K562 (cell line): ENCODE data around the gene OR10X1. TPM values are rescaled to one million over a fixed set of nuclear protein-coding genes. Genes with fewer than 3 reads are reported as not detected.

ENCODE experiments used
- polyA plus RNA-seq, 8 experiments: library from polyadenylated mRNA; depleted of rRNA in 4 of 8; stranded (reverse) in 5 of 8; unstranded in 3 of 8; fragments of >200 nt; fragmentation: Nextera tagmentation in 2 of 8; fragmentation: Illumina TruSeq in 1 of 8; extraction: Ambion mirVana in 2 of 8; extraction: Trizol in 1 of 8; gene quantifications; 2 replicates each; pipeline versions ENCODE4 v1.2.1 to v1.2.3, GENCODE V29; 2011 to 2014; ENCODE audit warnings: inconsistent platforms in 1 of 8, missing spikeins in 1 of 8
- total RNA-seq, 7 experiments: library from RNA; depleted of rRNA in 6 of 7; stranded (reverse); fragments of >200 nt in 6 of 7; fragmentation: Illumina TruSeq in 2 of 7; extraction: Trizol in 2 of 7; gene quantifications; 2 replicates each; pipeline versions ENCODE4 v1.2.1 to v1.2.3, GENCODE V29; 2011 to 2021; ENCODE audit warnings: low replicate concordance in 1 of 7

OR10X1 gene
- total and polyA plus RNA-seq, 9 of the 15 experiments (the other 6 are each of a cell fraction or from before 2014, with no cell fraction given) = not detected

Other genes with a start within 250 kb of the OR10X1 start
Only the 7 nearest of the 15 such genes appear.
- not detected in 2 replicates for gene OR10K1, start 118.1 kb downstream of the OR10X1 start, total RNA-seq (2014; rRNA removed)
- gene OR10K1, start 118.1 kb downstream of the OR10X1 start, total RNA-seq (2014; rRNA removed; fragmentation: Illumina TruSeq; extraction: Trizol) = not detected in 2 replicates
- not detected in 2 replicates for gene OR10K1, start 118.1 kb downstream of the OR10X1 start, total RNA-seq (2015; rRNA removed; fragmentation: Illumina TruSeq; extraction: Trizol)
- gene OR10K1, start 118.1 kb downstream of the OR10X1 start, total RNA-seq (2021) = not detected in 2 replicates
- not detected in 2 replicates for gene OR10K1, start 118.1 kb downstream of the OR10X1 start, polyA plus RNA-seq (2011; rRNA removed)
- gene OR10K1, start 118.1 kb downstream of the OR10X1 start, polyA plus RNA-seq (2014; fragmentation: Illumina TruSeq; extraction: Trizol) = not detected in 2 replicates
- gene OR10K1, start 118.1 kb downstream of the OR10X1 start, polyA plus RNA-seq (2014; fragmentation: Nextera tagmentation; extraction: Ambion mirVana) = not detected
- not detected in 2 replicates for gene OR10K1, start 118.1 kb downstream of the OR10X1 start, polyA plus RNA-seq (2014; rRNA removed)
- not detected in 2 replicates for gene OR10R2, start 107.7 kb downstream of the OR10X1 start, total RNA-seq (2014; rRNA removed)
- not detected in 2 replicates for gene OR10R2, start 107.7 kb downstream of the OR10X1 start, total RNA-seq (2014; rRNA removed; fragmentation: Illumina TruSeq; extraction: Trizol)
- not detected in 2 replicates for gene OR10R2, start 107.7 kb downstream of the OR10X1 start, total RNA-seq (2015; rRNA removed; fragmentation: Illumina TruSeq; extraction: Trizol)
- gene OR10R2, start 107.7 kb downstream of the OR10X1 start, total RNA-seq (2021) = not detected in 2 replicates
- not detected in 2 replicates for gene OR10R2, start 107.7 kb downstream of the OR10X1 start, polyA plus RNA-seq (2011; rRNA removed)
- gene OR10R2, start 107.7 kb downstream of the OR10X1 start, polyA plus RNA-seq (2014; fragmentation: Illumina TruSeq; extraction: Trizol) = not detected in 2 replicates
- gene OR10R2, start 107.7 kb downstream of the OR10X1 start, polyA plus RNA-seq (2014; fragmentation: Nextera tagmentation; extraction: Ambion mirVana) = not detected
- not detected in 2 replicates for gene OR10R2, start 107.7 kb downstream of the OR10X1 start, polyA plus RNA-seq (2014; rRNA removed)
- not detected in 2 replicates for gene OR6Y1, start 25.5 kb downstream of the OR10X1 start, total RNA-seq (2014; rRNA removed)
- gene OR6Y1, start 25.5 kb downstream of the OR10X1 start, total RNA-seq (2014; rRNA removed; fragmentation: Illumina TruSeq; extraction: Trizol) = not detected in 2 replicates
- gene OR6Y1, start 25.5 kb downstream of the OR10X1 start, total RNA-seq (2015; rRNA removed; fragmentation: Illumina TruSeq; extraction: Trizol) = not detected in 2 replicates
- not detected in 2 replicates for gene OR6Y1, start 25.5 kb downstream of the OR10X1 start, total RNA-seq (2021)
- gene OR6Y1, start 25.5 kb downstream of the OR10X1 start, polyA plus RNA-seq (2011; rRNA removed) = not detected in 2 replicates
- gene OR6Y1, start 25.5 kb downstream of the OR10X1 start, polyA plus RNA-seq (2014; fragmentation: Illumina TruSeq; extraction: Trizol) = not detected in 2 replicates
- not detected for gene OR6Y1, start 25.5 kb downstream of the OR10X1 start, polyA plus RNA-seq (2014; fragmentation: Nextera tagmentation; extraction: Ambion mirVana)
- gene OR6Y1, start 25.5 kb downstream of the OR10X1 start, polyA plus RNA-seq (2014; rRNA removed) = not detected in 2 replicates
- not detected in 2 replicates for gene OR6P1, start 9.3 kb downstream of the OR10X1 start, total RNA-seq (2014; rRNA removed)
- gene OR6P1, start 9.3 kb downstream of the OR10X1 start, total RNA-seq (2014; rRNA removed; fragmentation: Illumina TruSeq; extraction: Trizol) = not detected in 2 replicates
- gene OR6P1, start 9.3 kb downstream of the OR10X1 start, total RNA-seq (2015; rRNA removed; fragmentation: Illumina TruSeq; extraction: Trizol) = not detected in 2 replicates
- not detected in 2 replicates for gene OR6P1, start 9.3 kb downstream of the OR10X1 start, total RNA-seq (2021)
- not detected in 2 replicates for gene OR6P1, start 9.3 kb downstream of the OR10X1 start, polyA plus RNA-seq (2011; rRNA removed)
- not detected in 2 replicates for gene OR6P1, start 9.3 kb downstream of the OR10X1 start, polyA plus RNA-seq (2014; fragmentation: Illumina TruSeq; extraction: Trizol)
- gene OR6P1, start 9.3 kb downstream of the OR10X1 start, polyA plus RNA-seq (2014; fragmentation: Nextera tagmentation; extraction: Ambion mirVana) = not detected
- not detected in 2 replicates for gene OR6P1, start 9.3 kb downstream of the OR10X1 start, polyA plus RNA-seq (2014; rRNA removed)
- 0.04 TPM in 1 of 2 replicates, not detected in the other for gene OR10Z1, start 25.4 kb upstream of the OR10X1 start, total RNA-seq (2014; rRNA removed)
- gene OR10Z1, start 25.4 kb upstream of the OR10X1 start, total RNA-seq (2014; rRNA removed; fragmentation: Illumina TruSeq; extraction: Trizol) = not detected in 2 replicates
- gene OR10Z1, start 25.4 kb upstream of the OR10X1 start, total RNA-seq (2015; rRNA removed; fragmentation: Illumina TruSeq; extraction: Trizol) = not detected in 2 replicates
- not detected in 2 replicates for gene OR10Z1, start 25.4 kb upstream of the OR10X1 start, total RNA-seq (2021)
- 0.01 TPM in 1 of 2 replicates, not detected in the other for gene OR10Z1, start 25.4 kb upstream of the OR10X1 start, polyA plus RNA-seq (2011; rRNA removed)
- gene OR10Z1, start 25.4 kb upstream of the OR10X1 start, polyA plus RNA-seq (2014; fragmentation: Illumina TruSeq; extraction: Trizol) = not detected in 2 replicates
- under 1 TPM; 0.69 to 0.94 TPM for gene OR10Z1, start 25.4 kb upstream of the OR10X1 start, polyA plus RNA-seq (2014; fragmentation: Nextera tagmentation; extraction: Ambion mirVana)
- gene OR10Z1, start 25.4 kb upstream of the OR10X1 start, polyA plus RNA-seq (2014; rRNA removed) = 0.01 and 0.08 TPM in 2 replicates
- 36.5 and 39.3 TPM in 2 replicates for gene SPTA1, start 106.8 kb upstream of the OR10X1 start, total RNA-seq (2014; rRNA removed)
- gene SPTA1, start 106.8 kb upstream of the OR10X1 start, total RNA-seq (2014; rRNA removed; fragmentation: Illumina TruSeq; extraction: Trizol) = 62.1 and 65.2 TPM in 2 replicates
- gene SPTA1, start 106.8 kb upstream of the OR10X1 start, total RNA-seq (2015; rRNA removed; fragmentation: Illumina TruSeq; extraction: Trizol) = 45.5 and 48.5 TPM in 2 replicates
- 44.3 and 45.9 TPM in 2 replicates for gene SPTA1, start 106.8 kb upstream of the OR10X1 start, total RNA-seq (2021)
- 48.4 and 53.2 TPM in 2 replicates for gene SPTA1, start 106.8 kb upstream of the OR10X1 start, polyA plus RNA-seq (2011; rRNA removed)
- gene SPTA1, start 106.8 kb upstream of the OR10X1 start, polyA plus RNA-seq (2014; fragmentation: Illumina TruSeq; extraction: Trizol) = 36.2 and 44.8 TPM in 2 replicates
- gene SPTA1, start 106.8 kb upstream of the OR10X1 start, polyA plus RNA-seq (2014; fragmentation: Nextera tagmentation; extraction: Ambion mirVana) = 10 to 100 TPM; 11.0 to 21.6 TPM
- 47.5 and 50.7 TPM in 2 replicates for gene SPTA1, start 106.8 kb upstream of the OR10X1 start, polyA plus RNA-seq (2014; rRNA removed)
- gene OR6K2, start 120.8 kb upstream of the OR10X1 start, total RNA-seq (2014; rRNA removed) = not detected in 2 replicates
- not detected in 2 replicates for gene OR6K2, start 120.8 kb upstream of the OR10X1 start, total RNA-seq (2014; rRNA removed; fragmentation: Illumina TruSeq; extraction: Trizol)
- gene OR6K2, start 120.8 kb upstream of the OR10X1 start, total RNA-seq (2015; rRNA removed; fragmentation: Illumina TruSeq; extraction: Trizol) = not detected in 2 replicates
- not detected in 2 replicates for gene OR6K2, start 120.8 kb upstream of the OR10X1 start, total RNA-seq (2021)
- gene OR6K2, start 120.8 kb upstream of the OR10X1 start, polyA plus RNA-seq (2011; rRNA removed) = not detected in 2 replicates
- gene OR6K2, start 120.8 kb upstream of the OR10X1 start, polyA plus RNA-seq (2014; fragmentation: Illumina TruSeq; extraction: Trizol) = not detected in 2 replicates
- gene OR6K2, start 120.8 kb upstream of the OR10X1 start, polyA plus RNA-seq (2014; fragmentation: Nextera tagmentation; extraction: Ambion mirVana) = not detected
- not detected in 2 replicates for gene OR6K2, start 120.8 kb upstream of the OR10X1 start, polyA plus RNA-seq (2014; rRNA removed)